AG09309 (cell line): ENCODE data around the gene RNF166.
A peak's percentile ranks its signal among the peaks of the same experiment; 100 is the strongest.

Experiments used
- DNase-seq: peaks from one replicate; pipeline ENCODE4 v3.0.0-alpha.2; 2010; ENCODE audit warnings: low read depth
- H3K4me3 ChIP-seq: 2 replicates; pipeline ENCODE4 v1.5.1; 2011; ENCODE audit warnings: mild to moderate bottlenecking, low read depth, low read length, moderate library complexity; ENCODE audit not compliant: control insufficient read depth
- CTCF ChIP-seq: IDR thresholded peaks from 2 replicates; pipeline ENCODE4 v1.5.1; 2011; ENCODE audit warnings: mild to moderate bottlenecking, low read depth, low read length, inconsistent platforms; ENCODE audit not compliant: insufficient read depth, control insufficient read depth; ENCODE audit errors: missing control alignments

The RNF166 gene

GRCh38 chr16:88705801-88706228 lies 393 bp downstream of the RNF166 start:
- peak overlapping the region; percentile 52 for H3K4me3 ChIP-seq
- TF ChIP-seq CTCF, result no peak
- no peak for DNase-seq

GRCh38 chr16:88705076-88705684 lies 1.0 kb downstream of the RNF166 start:
- DNase-seq, result no peak
- no peak for TF ChIP-seq CTCF
- peak overlapping the region; percentile 52 for H3K4me3 ChIP-seq

- TF ChIP-seq CTCF, result no peak
- no peak for DNase-seq
- no peak overlapping the region for H3K4me3 ChIP-seq
Measured at GRCh38 chr16:88703486-88704309, 2.5 kb downstream of the RNF166 start.

GRCh38 chr16:88702371-88703210 lies 3.6 kb downstream of the RNF166 start:
- DNase-seq, result no peak

GRCh38 chr16:88701581-88702370 lies 4.4 kb downstream of the RNF166 start:
- TF ChIP-seq CTCF, result no peak
- no peak overlapping the region for H3K4me3 ChIP-seq
- DNase-seq, result no peak

More at GRCh38 chr16:88702371-88703210, 3.6 kb downstream of the RNF166 start:
- no peak for TF ChIP-seq CTCF
- H3K4me3 ChIP-seq, result no peak overlapping the region
